Muscle of back (tissue), 11 donors: ENCODE results near the gene GRID2IP. TPM values are rescaled to one million over a fixed set of nuclear protein-coding genes. Genes with fewer than 3 reads are reported as not detected.

Experiments
- DNase-seq, 3 donors: peaks; one replicate each; pipeline versions ENCODE4 v3.0.0 to v3.0.0-alpha.2; 2013
- polyA plus RNA-seq, 10 donors: library from polyadenylated mRNA; unstranded; fragments of 120-200 nt; gene quantifications; one replicate each; pipeline ENCODE4 v1.2.1, GENCODE V29; 2013; ENCODE audit not compliant: insufficient read length in 10 of 10

GRID2IP gene
- polyA plus RNA-seq, 10 donors: 0.07 to 0.25 (median 0.15) TPM

DNA sequence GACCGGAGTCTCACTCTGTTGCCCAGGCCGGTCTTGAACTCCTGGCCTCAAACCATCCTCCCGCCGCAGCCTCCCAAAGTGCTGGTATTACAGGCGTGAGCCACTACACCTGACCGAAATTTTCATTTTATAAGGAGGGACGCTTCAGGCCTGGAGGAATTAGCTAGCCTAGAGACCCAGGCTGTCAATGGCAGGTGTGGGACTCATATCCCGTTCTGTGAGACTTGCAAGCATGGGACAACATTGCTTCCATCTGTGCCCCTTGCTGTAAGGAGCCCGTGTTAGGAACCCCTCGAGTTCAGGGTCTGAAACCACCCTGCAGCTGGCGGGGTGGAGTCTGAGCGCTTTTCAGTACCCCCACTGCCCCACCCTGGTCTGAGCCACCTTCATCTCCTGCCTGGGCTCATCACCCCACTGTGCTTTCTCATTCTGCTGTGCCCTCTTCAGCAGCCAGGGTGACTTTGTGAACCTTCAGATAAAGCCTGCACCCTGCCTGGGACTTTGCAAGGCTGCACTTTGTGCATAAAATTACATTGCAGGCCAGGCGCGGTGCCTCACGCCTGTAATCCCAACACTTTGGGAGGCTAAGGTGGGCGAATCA, 102.2 kb downstream of the GRID2IP start:
- DNase-seq: no peak

- peak; percentile 94 to 98 (median 97) for DNase-seq
Observed at GRCh38 chr7:6447581-6448199, 103.6 kb downstream of the GRID2IP start, which contains the start of gene DAGLB. DAGLB (minus strand) TSS chr7:6447954; CDS start chr7:6447842, 112 bp downstream.

Other genes starting within 250 kb of the GRID2IP start
- 10 to 100 TPM; 18.0 to 22.0 (median 19.1) TPM for gene FAM220A, start 202.5 kb downstream of the GRID2IP start, polyA plus RNA-seq
- gene RAC1, start 176.9 kb downstream of the GRID2IP start, polyA plus RNA-seq: 100 to 1,000 TPM; 149 to 197 (median 180) TPM
- gene DAGLB, start 103.5 kb downstream of the GRID2IP start, polyA plus RNA-seq: 10 to 100 TPM in 9 of 10 donors, 1 to 10 TPM in 1; 9.7 to 13.9 (median 11.0) TPM
- 100 to 1,000 TPM; 183 to 234 (median 207) TPM for gene KDELR2, start 67.3 kb downstream of the GRID2IP start, polyA plus RNA-seq
- 10 to 100 TPM; 42.1 to 57.9 (median 45.7) TPM for gene ZDHHC4, start 26.0 kb upstream of the GRID2IP start, polyA plus RNA-seq
- 10 to 100 TPM; 16.9 to 27.9 (median 21.1) TPM for gene INTS15, start 38.6 kb upstream of the GRID2IP start, polyA plus RNA-seq
- 10 to 100 TPM; 11.5 to 16.5 (median 14.5) TPM for gene ZNF853, start 64.1 kb upstream of the GRID2IP start, polyA plus RNA-seq
- 10 to 100 TPM; 19.1 to 32.9 (median 24.2) TPM for gene ZNF316, start 85.9 kb upstream of the GRID2IP start, polyA plus RNA-seq
- 10 to 100 TPM; 17.8 to 26.8 (median 22.6) TPM for gene ZNF12, start 155.5 kb upstream of the GRID2IP start, polyA plus RNA-seq
- gene RSPH10B2, start 202.6 kb upstream of the GRID2IP start, polyA plus RNA-seq: under 1 TPM in 8 of 10 donors, not detected in 2; 0.21 to 0.63 (median 0.40) TPM